Activated gamma-delta T cell (primary cell): Measurements from ENCODE around the gene TRAPPC3L.

Source experiments
- DNase-seq: peaks from one replicate; lab custom pipeline; 2025; lab: John Stamatoyannopoulos, UW
- total RNA-seq, 2 donors: gene quantifications; one replicate each; lab custom pipeline; 2026; lab: John Stamatoyannopoulos, UW

Gene TRAPPC3L
- total RNA-seq = 0 to 0.05 reads per million in 2 donors

DNA sequence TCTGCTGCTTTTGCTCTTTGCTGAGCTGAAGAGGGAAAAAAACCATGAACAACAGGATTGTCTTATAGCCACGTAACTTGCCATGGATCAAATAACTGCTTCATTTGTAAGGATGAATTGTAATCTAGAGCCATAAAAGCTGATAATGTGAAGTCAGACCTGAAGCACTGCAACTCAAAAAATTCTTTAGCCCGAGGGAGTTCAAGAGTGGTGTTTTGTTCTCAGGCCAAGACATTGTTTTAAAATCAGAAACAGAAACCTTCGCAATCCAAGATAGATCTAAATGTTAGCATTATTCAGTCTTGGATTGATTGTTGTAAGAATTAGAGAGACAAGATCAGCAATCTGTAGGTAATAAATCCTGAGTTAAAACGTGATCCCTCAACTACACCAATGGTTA lies at the start of gene TRAPPC3L:
Gene TRAPPC3L, minus strand, starts transcription at position 34 of the 400 bp plus-strand sequence. CDS start 170 bp downstream, outside the sequence.
- no peak for DNase-seq

GRCh38 chr6:116595247-116595646 lies 49.8 kb upstream of the TRAPPC3L start:
- no peak for DNase-seq

- DNase-seq = no peak
These were observed 41.3 kb upstream of the TRAPPC3L start for GRCh38 chr6:116586738-116587137.

GRCh38 chr6:116586276-116586675 lies 40.8 kb upstream of the TRAPPC3L start:
- no peak for DNase-seq

GRCh38 chr6:116580198-116580597 lies 34.7 kb upstream of the TRAPPC3L start:
- no peak for DNase-seq

DNA sequence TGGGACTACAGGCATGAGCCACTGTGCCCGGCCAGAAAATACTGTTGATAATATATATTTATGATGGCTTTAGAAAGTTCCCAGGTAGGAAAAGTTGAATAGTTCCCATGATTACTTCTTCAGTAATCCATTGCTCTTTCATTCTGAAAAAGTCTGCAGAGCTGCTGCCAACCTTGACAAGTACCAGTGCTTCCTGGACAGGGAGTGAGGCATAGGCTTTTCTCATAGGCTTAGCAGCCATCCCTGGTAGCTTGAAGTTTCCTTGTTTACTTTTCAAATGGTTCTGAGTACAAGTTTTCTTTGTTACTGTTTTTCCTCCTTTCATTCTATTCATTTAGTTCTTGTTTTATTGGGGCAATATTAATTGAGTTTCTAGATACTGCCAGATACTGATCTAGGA lies 33.7 kb upstream of the TRAPPC3L start:
- no peak for DNase-seq

- no peak for DNase-seq
These were observed 32.9 kb upstream of the TRAPPC3L start for GRCh38 chr6:116578335-116578734.

- DNase-seq = no peak
These were observed 32.0 kb upstream of the TRAPPC3L start for GRCh38 chr6:116577486-116577885.

GRCh38 chr6:116575227-116575626 lies 29.7 kb upstream of the TRAPPC3L start:
- no peak for DNase-seq

DNA sequence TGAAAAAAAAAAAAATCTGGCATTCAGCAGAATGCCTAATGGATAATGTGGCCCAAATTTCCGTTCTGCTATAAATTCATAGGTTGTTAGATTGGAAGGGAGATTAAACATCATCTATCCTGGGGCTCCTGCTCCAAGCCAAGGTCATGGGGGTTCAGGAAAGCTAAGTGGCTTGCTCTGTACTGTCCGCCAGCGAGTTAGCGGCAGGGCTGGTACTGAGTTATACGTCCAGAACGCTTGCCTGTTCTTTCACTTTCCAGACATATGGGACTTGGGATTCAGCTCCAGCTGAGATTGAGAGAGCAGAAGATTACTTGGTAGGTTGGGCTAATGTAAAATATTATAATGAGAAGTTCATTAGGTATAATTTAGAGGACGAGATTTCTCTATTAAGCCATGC lies 26.7 kb upstream of the TRAPPC3L start:
- no peak for DNase-seq

GRCh38 chr6:116571683-116572000 lies 26.2 kb upstream of the TRAPPC3L start:
- no peak for DNase-seq

- DNase-seq = peak; percentile 97
These were observed 25.6 kb upstream of the TRAPPC3L start, which contains the start of gene RWDD1 for GRCh38 chr6:116570856-116571682. Gene RWDD1, plus strand, starts transcription at chr6:116571504. Its CDS starts 79 bp downstream, at chr6:116571583.

DNA sequence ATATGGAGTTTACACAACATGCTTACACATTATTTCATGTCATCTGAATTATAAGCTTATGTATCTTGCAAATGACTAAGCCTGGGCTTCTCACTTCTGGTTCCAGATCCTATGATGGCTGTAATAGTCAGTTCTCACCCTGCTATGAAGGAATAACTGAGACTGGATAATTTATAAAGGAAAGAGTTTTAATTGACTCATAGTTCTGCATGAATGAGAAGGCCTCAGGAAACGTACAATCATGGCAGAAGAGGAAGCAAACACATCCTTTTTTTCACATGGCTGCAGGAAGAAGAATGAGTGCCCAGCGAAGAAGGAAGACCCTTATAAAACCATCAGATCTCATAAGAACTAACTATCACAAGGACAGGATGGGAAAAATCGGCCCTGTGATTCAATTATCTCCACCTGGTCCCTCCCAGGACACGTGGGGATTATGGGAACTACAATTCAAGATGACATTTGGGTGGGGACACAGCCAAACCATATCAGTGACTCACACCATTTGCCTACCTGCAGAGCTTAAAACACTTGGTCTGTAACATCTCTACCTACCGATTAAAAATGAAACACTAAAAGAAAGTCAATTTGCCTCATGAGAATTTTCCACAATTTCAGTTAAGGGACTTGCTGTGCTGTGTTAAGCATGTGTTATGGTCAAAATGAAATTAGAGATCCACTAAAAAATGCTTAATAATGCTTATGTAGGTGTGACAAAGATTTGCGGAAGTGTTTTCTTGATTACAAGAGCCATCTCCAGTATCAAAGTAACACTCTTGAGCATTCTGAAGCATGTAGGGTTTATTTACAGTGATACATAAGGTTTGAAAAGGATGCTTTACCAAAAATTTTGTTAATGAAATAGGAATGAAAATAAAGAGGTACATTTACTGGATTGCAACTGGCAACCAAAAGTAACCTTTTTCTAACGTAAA lies 23.6 kb upstream of the TRAPPC3L start:
- DNase-seq = no peak

GRCh38 chr6:116568111-116568510 lies 22.6 kb upstream of the TRAPPC3L start:
- no peak for DNase-seq

GRCh38 chr6:116564921-116565872 lies 19.7 kb upstream of the TRAPPC3L start:
- no peak for DNase-seq

DNA sequence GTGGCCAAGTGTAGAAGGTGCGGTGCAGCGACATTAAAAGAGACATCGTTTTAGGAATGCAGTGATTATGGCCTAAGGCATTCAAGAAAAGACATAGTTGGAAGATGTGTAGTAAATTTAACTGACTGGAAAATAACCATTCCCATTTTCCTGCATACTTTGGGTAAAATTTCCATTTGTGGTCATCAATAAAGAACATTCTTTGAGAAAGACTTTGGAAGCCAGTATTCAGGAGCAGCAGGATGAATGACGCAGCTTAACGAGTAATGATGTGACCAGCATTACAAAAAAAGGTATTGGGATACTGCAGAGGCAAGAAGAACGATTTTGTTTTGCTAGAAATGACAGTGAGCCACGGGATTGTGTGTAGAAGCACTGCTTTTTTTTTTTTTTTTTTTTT lies 18.8 kb upstream of the TRAPPC3L start:
- no peak for DNase-seq

GRCh38 chr6:116563830-116564229 lies 18.3 kb upstream of the TRAPPC3L start:
- no peak for DNase-seq

- no peak for DNase-seq
These were observed 17.1 kb upstream of the TRAPPC3L start for GRCh38 chr6:116562614-116563013.

DNA sequence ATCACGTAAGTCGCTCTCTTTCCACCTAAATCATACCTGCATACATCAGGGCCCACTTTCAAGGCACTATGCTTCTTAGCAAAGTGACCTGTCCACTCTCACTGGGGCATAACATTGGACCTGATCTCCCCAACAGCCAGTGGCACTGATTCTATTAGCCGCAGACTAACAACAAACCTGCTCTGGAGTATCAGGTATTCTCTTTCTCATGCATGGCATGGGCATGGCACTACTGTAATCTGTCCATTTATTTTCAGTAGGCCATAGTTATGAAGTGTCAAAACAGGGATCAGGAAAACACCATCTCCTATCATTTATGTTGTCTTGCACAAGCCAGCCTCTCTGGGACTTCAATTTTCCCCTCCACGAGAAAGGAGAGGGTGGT lies 16.5 kb upstream of the TRAPPC3L start:
- no peak for DNase-seq

DNA sequence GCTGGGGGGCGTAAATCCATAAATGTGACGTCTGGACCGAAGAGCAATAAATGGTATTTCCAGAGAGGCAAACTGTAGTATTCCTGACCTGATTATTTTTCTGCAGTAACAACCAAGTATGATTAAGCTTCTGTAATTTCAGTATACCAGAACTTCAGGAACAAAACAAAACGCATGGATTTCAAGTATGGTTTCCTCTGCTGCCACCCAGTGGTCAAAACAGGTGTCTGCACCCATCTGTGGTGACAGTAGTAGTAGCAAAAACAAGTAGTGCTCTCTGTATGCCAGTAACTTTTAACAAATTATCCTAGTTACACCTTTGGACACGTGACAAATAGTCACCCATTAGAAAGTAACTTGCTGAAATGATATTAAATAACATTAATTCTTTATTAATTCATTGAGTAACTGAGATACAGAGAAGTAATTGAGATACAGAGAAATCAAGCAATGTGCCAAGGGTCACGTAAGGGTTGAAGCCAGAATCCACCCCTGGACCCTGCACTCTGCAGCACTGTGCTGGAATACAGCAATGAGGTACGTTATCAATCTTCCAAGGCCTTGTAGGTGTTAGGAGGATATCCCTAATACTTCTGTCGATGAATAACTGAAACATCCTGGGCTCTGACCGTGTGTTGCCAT lies 16.0 kb upstream of the TRAPPC3L start:
- no peak for DNase-seq

GRCh38 chr6:116560130-116560529 lies 14.6 kb upstream of the TRAPPC3L start:
- DNase-seq = no peak
